Measurements from ENCODE around the gene ABHD11. TPM values are rescaled to one million over a fixed set of nuclear protein-coding genes. Genes with fewer than 3 reads are reported as not detected.
A peak's percentile ranks its signal among the peaks of the same experiment; 100 is the strongest.

Gene ABHD11
- total and polyA plus RNA-seq, 9 of the 15 experiments (the other 6 are each of a cell fraction or from before 2014, with no cell fraction given), result 7.7 to 44.2 (median 18.9) TPM

DNA sequence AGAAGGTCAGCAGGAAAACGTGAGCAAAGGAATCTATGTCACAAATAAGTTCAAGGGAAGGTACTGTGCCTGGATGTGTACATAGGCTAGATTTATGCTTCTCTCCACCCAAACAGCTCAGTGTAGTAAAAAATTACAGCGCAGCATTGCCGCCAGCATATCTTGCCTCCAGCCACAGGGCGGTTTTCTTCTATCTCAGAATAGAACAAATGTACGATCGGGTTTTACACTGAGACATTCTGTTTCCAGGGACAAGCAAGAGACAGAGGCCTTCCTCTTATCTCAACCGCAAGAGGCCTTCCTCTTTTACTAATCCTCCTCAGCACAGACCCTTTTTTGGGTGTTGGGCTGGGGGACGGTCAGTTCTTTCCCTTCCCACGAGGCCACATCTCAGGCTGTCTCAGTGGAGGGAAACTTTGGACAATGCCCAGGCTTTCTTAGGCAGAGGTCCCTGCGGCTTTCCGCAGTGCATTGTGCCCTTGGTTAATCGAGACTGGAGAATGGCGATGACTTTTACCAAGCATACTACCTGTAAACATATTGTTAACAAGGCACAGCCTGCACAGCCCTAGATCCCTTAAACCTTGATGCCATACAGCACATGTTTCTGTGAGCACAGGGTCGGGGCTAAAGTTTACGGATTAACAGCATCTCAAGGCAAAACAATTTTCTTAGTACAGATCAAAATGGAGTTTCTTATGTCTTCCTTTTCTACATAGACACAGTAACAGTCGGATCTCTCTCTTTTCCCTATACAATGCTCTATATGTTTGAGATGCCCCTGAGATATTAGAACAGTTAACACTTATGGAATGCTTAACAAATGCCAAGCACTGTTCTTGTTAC lies 11.6 kb upstream of the ABHD11 start:
- ChIA-PET CTCF (ENCODE audit: low intra/inter-chr PET ratio) (no interaction called here), POLR2A (interaction anchor here (1.1 to 2.6 kb wide), 2 partner anchors 11 kb away, joined by 5 to 9 read pairs; partner anchors contain the start of gene ABHD11)
- 35% methylated on average over 16 of the region's 16 CpGs for WGBS (ENCODE audit: insufficient coverage, low coverage, missing lambda C conversion rate)
- DNase-seq (ENCODE audit: extremely low read depth in 1 of 4, low spot score in 3 of 4), result peak in 1 of 4 experiments; percentile 71
- Histone ChIP-seq H3K9ac (ENCODE audit: insufficient read depth in 1 of 2, low read depth in 2 of 2, low read length in 2 of 2) (peak overlapping the region; percentile 33 to 44; a peak in 2 of 4 replicates), H3K9me3 (replicated peaks; ENCODE audit: control insufficient read depth, insufficient read depth, low read depth, low read length) (peaks cover 4% of the 10 kb centered on the region; the same call in 1 of the 2 replicates), H3K4me3 (no peak overlapping the region), H3K4me1 (replicated peaks in 1 of 2; ENCODE audit: control insufficient read depth in 2 of 2, insufficient read depth in 2 of 2, low read length in 2 of 2) (peaks cover 13 to 14% of the 10 kb centered on the region in 2 experiments; a peak in 4 of 5 replicates), H3K27ac (ENCODE audit: extremely low read depth, low read depth, low read length) (peak overlapping the region; percentile 48), H2AFZ (ENCODE audit: low read depth, low read length) (peak overlapping the region; percentile 69), H3K4me2 (ENCODE audit: insufficient read depth, low read length) (peak overlapping the region; percentile 36), H3K9me1 (ENCODE audit: control insufficient read depth, insufficient read depth, low read length) (no peaks in the 10 kb centered on the region), H3K27me3 (ENCODE audit: control insufficient read depth in 2 of 2, insufficient read depth in 2 of 2, low read length in 2 of 2) (no peaks in the 10 kb centered on the region), H3K79me2 (ENCODE audit: control insufficient read depth, insufficient read depth, low read length) (no peaks in the 10 kb centered on the region), H4K20me1 (replicated peaks; ENCODE audit: control insufficient read depth, insufficient read depth, low read length) (no peaks in the 10 kb centered on the region), H3K36me3 (ENCODE audit: control insufficient read depth, insufficient read depth, low read length) (no peaks in the 10 kb centered on the region)
- BruUV-seq (replicated peaks), result no TSS peak
- ATAC-seq, result peak; percentile 53
- in situ Hi-C loops (cut with MboI) (no loop called here), intact Hi-C loops (cut with micrococcal nuclease) (no loop called here)
- peak; percentile 54 for FAIRE-seq
- TF ChIP-seq BCOR (IDR thresholded peaks at IDR 0.05), result peak; percentile 14; the same call in 1 of the 2 replicates
- TF ChIP-seq RBBP5 (IDR thresholded peaks at IDR 0.05; ENCODE audit: borderline replicate concordance, insufficient read depth, low read length, poor library complexity, severe bottlenecking), result peak; percentile 60
- TF ChIP-seq CBFA2T3 (IDR thresholded peaks at IDR 0.05), result peak; percentile 69
- TF ChIP-seq TCF3 (CRISPR knock-in tag; IDR thresholded peaks at IDR 0.05), result peak; percentile 76
- TF ChIP-seq ESRRA (IDR thresholded peaks at IDR 0.05; ENCODE audit: borderline replicate concordance, low read depth), result peak; percentile 24; the same call in 1 of the 2 replicates
- TF ChIP-seq XRCC5 (IDR thresholded peaks at IDR 0.05; ENCODE audit: low read depth, low read length), result no peak
- TF ChIP-seq PHB2 (IDR thresholded peaks at IDR 0.05; ENCODE audit: low read depth), result no peak
- no peak for TF ChIP-seq U2AF2 (optimal IDR thresholded peaks at IDR 0.05; ENCODE audit: low read depth, low read length)
- TF ChIP-seq ZNF24 (IDR thresholded peaks at IDR 0.05), result no peak
- TF ChIP-seq JUNB (CRISPR knock-in tag; conservative IDR thresholded peaks at IDR 0.05), result no peak
- TF ChIP-seq ZNF124 (CRISPR knock-in tag; IDR thresholded peaks at IDR 0.05), result no peak
- peak; percentile 56; the same call in 1 of the 2 replicates for TF ChIP-seq ZNF12 (CRISPR knock-in tag; IDR thresholded peaks at IDR 0.05)
- TF ChIP-seq, protein P1, sequence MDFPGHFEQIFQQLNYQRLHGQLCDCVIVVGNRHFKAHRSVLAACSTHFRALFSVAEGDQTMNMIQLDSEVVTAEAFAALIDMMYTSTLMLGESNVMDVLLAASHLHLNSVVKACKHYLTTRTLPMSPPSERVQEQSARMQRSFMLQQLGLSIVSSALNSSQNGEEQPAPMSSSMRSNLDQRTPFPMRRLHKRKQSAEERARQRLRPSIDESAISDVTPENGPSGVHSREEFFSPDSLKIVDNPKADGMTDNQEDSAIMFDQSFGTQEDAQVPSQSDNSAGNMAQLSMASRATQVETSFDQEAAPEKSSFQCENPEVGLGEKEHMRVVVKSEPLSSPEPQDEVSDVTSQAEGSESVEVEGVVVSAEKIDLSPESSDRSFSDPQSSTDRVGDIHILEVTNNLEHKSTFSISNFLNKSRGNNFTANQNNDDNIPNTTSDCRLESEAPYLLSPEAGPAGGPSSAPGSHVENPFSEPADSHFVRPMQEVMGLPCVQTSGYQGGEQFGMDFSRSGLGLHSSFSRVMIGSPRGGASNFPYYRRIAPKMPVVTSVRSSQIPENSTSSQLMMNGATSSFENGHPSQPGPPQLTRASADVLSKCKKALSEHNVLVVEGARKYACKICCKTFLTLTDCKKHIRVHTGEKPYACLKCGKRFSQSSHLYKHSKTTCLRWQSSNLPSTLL (IDR thresholded peaks at IDR 0.05), result no peak
- no peak for TF ChIP-seq ZNF134 (CRISPR knock-in tag; conservative IDR thresholded peaks at IDR 0.05)
- TF ChIP-seq GABPB1 (CRISPR knock-in tag; IDR thresholded peaks at IDR 0.05), result no peak
- peak; percentile 66 for TF ChIP-seq SMARCA4 (IDR thresholded peaks at IDR 0.05)
- TF ChIP-seq ZNF146 (CRISPR knock-in tag; IDR thresholded peaks at IDR 0.05; ENCODE audit: unreplicated experiment), result no peak
- TF ChIP-seq SPI1 (IDR thresholded peaks at IDR 0.05; ENCODE audit: borderline replicate concordance, low read depth, low read length), result peak; percentile 96
- TF ChIP-seq NCOR1 (IDR thresholded peaks at IDR 0.05), result peak; percentile 47
- TF ChIP-seq RCOR1 (IDR thresholded peaks at IDR 0.05; ENCODE audit: borderline replicate concordance in 1 of 2, low read depth in 2 of 2, low read length in 2 of 2), result 0 out of 4 replicates have a peak, but pooled peaks of 1 of the 2 experiments have one; percentile 12
- TF ChIP-seq ZFP1 (CRISPR knock-in tag; IDR thresholded peaks at IDR 0.05), result no peak
- TF ChIP-seq CTBP1 (IDR thresholded peaks at IDR 0.05; ENCODE audit: borderline replicate concordance), result no peak
- TF ChIP-seq ZNF354B (CRISPR knock-in tag; IDR thresholded peaks at IDR 0.05), result no peak
- TF ChIP-seq CBX5 (IDR thresholded peaks at IDR 0.05; ENCODE audit: borderline replicate concordance, low read depth), result no peak
- TF ChIP-seq NCOA4 (IDR thresholded peaks at IDR 0.05; ENCODE audit: partially characterized antibody), result no peak

Measured in K562 (cell line).